Bronchial epithelial cell (primary cell): ENCODE measurements around the gene TIMP3. TPM values are rescaled to one million over a fixed set of nuclear protein-coding genes. Genes with fewer than 3 reads are reported as not detected.

Experiments used
- DNase-seq: peaks from one replicate; pipeline ENCODE4 v3.0.0-alpha.2; 2010; ENCODE audit warnings: low read depth
- FAIRE-seq: peaks from 2 replicates; lab custom pipeline; 2011; peaks lifted over from hg19 to GRCh38; lab: Jason Lieb, UNC
- H3K27me3 ChIP-seq: 2 replicates; pipeline ENCODE4 v1.5.1; 2011; ENCODE audit warnings: low read length; ENCODE audit not compliant: control insufficient read depth, insufficient read depth
- H3K36me3 ChIP-seq: 2 replicates; pipeline ENCODE4 v1.5.1; 2011; ENCODE audit warnings: low read length; ENCODE audit not compliant: control insufficient read depth, insufficient read depth
- H3K4me3 ChIP-seq: 2 replicates; pipeline ENCODE4 v1.5.1; 2011; ENCODE audit warnings: mild to moderate bottlenecking, low read depth, low read length, control low read depth
- total RNA-seq: library from RNA; depleted of rRNA; stranded (reverse); fragments of >200 nt; gene quantifications from 2 replicates; pipeline ENCODE4 v1.2.1, GENCODE V29; 2014
- TF ChIP-seq, protein P1 (sequence below): IDR thresholded peaks from 2 replicates; pipeline ENCODE4 v1.5.1; 2011; ENCODE audit warnings: mild to moderate bottlenecking, moderate library complexity, low read length, control low read depth, inconsistent platforms; ENCODE audit not compliant: insufficient read depth, severe bottlenecking

Gene TIMP3
- total RNA-seq, 1 donor from 2014 or later = 71.1 TPM

DNA sequence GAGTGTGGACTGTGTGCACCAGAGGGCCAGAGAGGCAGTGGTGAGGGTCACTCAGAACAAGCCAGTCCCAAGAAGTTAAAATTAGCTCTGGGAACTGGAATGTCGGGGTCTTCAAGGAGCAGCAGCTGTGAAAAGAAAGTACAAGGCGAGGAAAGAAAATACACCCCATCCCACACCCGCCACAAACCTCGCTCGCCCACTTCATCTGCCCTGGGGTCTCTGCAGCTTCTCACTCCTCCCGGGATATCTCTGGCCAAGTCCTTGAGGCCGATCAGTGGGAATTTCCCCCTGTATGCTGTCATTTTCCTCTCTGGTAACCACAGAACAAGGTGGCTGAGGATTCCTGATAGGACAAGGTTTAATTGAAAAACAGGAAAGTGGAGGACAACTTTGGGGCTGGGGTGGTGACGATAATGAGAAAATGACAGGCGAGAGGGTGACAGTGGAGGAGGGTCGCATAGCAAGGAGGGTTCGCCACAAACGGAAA lies 36.3 kb upstream of the TIMP3 start:
- TF ChIP-seq, protein P1, sequence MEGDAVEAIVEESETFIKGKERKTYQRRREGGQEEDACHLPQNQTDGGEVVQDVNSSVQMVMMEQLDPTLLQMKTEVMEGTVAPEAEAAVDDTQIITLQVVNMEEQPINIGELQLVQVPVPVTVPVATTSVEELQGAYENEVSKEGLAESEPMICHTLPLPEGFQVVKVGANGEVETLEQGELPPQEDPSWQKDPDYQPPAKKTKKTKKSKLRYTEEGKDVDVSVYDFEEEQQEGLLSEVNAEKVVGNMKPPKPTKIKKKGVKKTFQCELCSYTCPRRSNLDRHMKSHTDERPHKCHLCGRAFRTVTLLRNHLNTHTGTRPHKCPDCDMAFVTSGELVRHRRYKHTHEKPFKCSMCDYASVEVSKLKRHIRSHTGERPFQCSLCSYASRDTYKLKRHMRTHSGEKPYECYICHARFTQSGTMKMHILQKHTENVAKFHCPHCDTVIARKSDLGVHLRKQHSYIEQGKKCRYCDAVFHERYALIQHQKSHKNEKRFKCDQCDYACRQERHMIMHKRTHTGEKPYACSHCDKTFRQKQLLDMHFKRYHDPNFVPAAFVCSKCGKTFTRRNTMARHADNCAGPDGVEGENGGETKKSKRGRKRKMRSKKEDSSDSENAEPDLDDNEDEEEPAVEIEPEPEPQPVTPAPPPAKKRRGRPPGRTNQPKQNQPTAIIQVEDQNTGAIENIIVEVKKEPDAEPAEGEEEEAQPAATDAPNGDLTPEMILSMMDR = no peak
- FAIRE-seq = no peak
- Histone ChIP-seq H3K4me3 (no peak overlapping the region), H3K36me3 (no peaks in the 10 kb centered on the region), H3K27me3 (no peaks in the 10 kb centered on the region)
- DNase-seq = no peak

DNA sequence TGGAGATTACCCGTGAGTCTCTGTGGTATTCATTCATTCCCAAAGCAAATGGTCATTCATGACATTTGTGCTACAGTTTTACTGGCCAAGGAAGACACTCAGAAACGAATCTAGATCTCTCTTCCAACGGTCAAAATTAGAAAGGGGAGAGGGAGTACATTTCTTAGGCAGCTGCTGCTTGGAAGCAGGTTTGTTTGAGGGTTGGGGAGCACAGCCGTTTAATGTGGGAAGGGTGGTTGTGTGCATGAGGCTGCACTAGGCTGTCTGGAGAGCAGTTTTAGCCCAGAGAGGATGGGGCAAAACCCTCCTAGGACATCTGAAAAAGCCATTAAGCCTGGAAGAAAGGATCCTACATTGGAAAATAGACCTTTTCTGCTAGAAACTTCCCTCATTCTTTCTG lies 29.7 kb upstream of the TIMP3 start:
- Histone ChIP-seq H3K27me3 (peaks cover 3% of the 10 kb centered on the region), H3K36me3 (no peaks in the 10 kb centered on the region), H3K4me3 (no peak overlapping the region)
- DNase-seq = no peak
- FAIRE-seq = no peak
- TF ChIP-seq, protein P1 = no peak

DNA sequence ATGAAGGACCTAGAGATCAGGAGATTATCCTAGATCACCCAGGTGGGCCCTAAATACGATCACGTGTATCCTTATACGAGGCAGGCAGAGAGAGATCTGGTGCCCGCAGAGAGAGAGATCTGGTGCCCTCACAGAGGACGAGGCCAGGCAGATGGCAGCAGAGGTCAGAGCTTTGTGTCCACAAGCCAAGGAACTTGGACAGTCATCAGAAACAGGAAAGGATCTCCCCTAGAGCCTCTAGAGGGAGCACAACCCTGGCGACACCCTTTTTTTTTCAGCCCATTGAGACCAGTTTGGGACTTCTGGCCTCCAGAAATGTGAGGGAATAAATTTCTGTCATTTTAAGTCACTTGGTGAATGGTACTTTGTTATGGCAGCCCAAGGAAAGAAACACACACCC lies 25.5 kb upstream of the TIMP3 start:
- TF ChIP-seq, protein P1 = peak; percentile 33
- FAIRE-seq (no peak), DNase-seq (no peak)
- Histone ChIP-seq H3K27me3 (peaks cover 3% of the 10 kb centered on the region), H3K36me3 (no peaks in the 10 kb centered on the region), H3K4me3 (no peak overlapping the region)

DNA sequence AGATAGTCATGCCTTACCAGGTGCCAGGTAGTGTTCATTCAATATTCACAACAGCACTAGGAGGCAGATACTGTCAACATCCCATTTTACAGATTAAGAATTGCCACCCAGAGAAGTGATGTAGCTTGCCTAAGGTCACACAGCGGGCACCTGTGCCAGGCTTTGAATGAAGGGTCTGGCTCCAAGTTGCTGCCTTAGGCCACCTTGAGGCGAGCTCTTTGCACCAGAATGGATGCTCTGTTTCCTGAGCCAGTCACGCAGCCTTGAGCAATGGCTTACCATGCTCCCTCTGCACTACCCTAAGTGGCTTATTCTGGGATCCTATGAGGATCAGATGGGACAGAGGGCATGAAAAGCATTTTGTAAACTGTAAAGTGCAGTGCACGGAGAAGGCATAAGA lies 25.1 kb upstream of the TIMP3 start:
- DNase-seq = no peak
- TF ChIP-seq, protein P1 = no peak
- Histone ChIP-seq H3K4me3 (no peak overlapping the region), H3K36me3 (no peaks in the 10 kb centered on the region), H3K27me3 (peaks cover 3% of the 10 kb centered on the region)
- no peak for FAIRE-seq

DNA sequence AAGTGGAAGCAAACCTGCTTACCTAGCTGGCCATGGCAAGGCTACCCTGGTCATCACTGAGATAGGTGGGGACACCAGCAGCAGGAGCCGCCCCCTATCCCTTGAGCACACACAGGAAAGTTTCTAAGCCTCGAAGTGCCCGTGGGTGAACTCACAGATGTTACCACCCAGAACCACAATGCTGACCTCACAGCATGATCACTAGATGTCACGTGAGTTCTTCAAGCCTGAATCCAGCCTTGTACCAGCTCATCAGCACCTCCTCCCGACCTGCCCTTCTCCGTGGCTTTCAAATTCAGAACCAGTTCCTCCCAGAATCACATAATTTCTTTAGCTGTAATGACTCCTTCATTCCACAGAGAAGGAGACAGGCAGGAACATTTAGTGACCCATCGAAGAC lies 24.7 kb upstream of the TIMP3 start:
- no peak overlapping the region for H3K4me3 ChIP-seq
- H3K27me3 ChIP-seq = peaks cover 3% of the 10 kb centered on the region
- FAIRE-seq (peak; percentile 79), DNase-seq (no peak)
- TF ChIP-seq, protein P1 = no peak
- no peaks in the 10 kb centered on the region for H3K36me3 ChIP-seq

DNA sequence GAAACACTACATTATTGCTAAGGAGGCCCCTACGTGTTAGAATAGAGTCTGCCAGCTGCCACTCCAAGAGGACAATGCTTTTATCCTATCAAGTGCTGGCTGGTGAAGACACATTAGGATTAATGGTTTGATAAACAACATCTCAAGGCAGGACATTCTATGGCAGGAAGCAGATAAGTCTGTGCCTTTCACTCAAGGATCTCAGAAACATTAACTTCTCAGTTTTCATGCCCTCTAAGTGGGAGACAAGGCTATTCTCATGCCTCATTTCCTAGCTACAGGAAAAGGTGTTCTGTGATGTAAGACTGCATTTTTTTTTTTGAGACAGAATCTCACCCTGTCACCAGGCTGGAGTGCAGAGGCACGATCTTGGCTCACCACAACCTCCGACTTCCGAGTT lies 23.5 kb upstream of the TIMP3 start:
- no peak for DNase-seq
- TF ChIP-seq, protein P1 = no peak
- Histone ChIP-seq H3K4me3 (no peak overlapping the region), H3K27me3 (peaks cover 3% of the 10 kb centered on the region), H3K36me3 (no peaks in the 10 kb centered on the region)
- FAIRE-seq = no peak
